ENCODE results near the gene NLRC5. TPM values are rescaled to one million over a fixed set of nuclear protein-coding genes. Genes with fewer than 3 reads are reported as not detected.

Gene NLRC5
- total RNA-seq, 1 experiment from 2014 or later, result 1.6 TPM

DNA sequence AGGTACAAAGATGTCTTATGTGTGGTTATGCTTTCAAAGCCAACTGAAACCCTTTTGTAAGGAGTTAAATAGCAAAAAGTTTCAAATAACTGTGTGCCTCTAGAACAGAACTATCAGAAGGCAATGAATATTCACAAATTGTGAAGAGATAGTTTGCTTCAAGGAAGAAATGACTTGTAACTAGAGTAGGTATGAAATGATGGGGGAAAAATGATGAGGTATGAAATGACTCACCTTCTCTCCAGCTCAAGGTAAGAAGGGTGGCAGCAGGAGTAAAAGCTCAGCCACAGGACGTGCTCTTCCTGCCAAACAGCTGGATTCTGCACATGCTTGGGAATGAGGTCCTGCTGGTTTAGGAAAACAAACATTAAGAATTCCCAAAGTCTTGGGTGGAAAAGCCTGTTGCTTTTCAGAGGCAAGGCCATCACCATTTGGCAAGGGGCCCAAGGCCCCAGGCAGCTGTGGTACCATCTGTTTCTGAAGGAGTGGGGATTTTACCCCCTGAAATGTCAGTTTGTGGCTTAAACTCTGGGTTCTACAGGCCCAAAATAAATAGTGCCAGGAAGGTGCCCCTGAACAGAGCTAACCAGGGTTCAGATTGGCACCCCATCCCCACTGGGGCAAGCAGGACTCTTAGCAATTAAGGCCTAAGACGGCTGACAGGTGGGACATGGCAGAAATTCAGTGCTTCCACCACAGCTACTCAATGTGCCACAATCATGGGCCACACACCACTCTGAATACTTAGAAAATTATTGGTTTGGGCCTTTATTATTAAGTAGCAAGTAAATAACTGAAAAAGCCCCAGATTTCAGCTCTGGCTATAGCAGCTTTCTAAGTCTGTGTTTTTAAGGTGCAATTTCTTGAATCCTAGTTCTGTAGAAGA is 44.2 kb upstream of the NLRC5 start:
- Histone ChIP-seq H3K9me3 (no peaks in the 10 kb centered on the region), H3K36me3 (ENCODE audit: control insufficient read depth, insufficient read depth, low read length) (peaks cover 8% of the 10 kb centered on the region), H3K4me1 (peaks cover 4% of the 10 kb centered on the region; the same call in 1 of the 2 replicates), H3K4me3 (ENCODE audit: low read depth, low read length) (no peak overlapping the region), H3K27me3 (replicated peaks; ENCODE audit: control insufficient read depth, insufficient read depth, low read length) (no peaks in the 10 kb centered on the region)
- CTCF ChIA-PET, result interaction anchor here (0.7 kb wide), 1 partner anchor 719 kb away, joined by 4 read pairs; no protein-coding TSS in a partner anchor
- BruUV-seq (replicated peaks), result no TSS peak
- Mint-ChIP-seq H3K4me1 (ENCODE audit: low read depth, unreplicated experiment) (peaks cover 16% of the 10 kb centered on the region), H3K27ac (ENCODE audit: unreplicated experiment) (no peak overlapping the region), H3K36me3 (ENCODE audit: insufficient read depth, unreplicated experiment) (peaks cover 94% of the 10 kb centered on the region), H3K9me3 (ENCODE audit: unreplicated experiment) (no peaks in the 10 kb centered on the region), H3K4me3 (ENCODE audit: unreplicated experiment) (no peak overlapping the region), H3K27me3 (ENCODE audit: insufficient read depth, unreplicated experiment) (no peaks in the 10 kb centered on the region)
- POLR2A ChIA-PET, result interaction anchor here (1.0 kb wide), 1 partner anchor 14 kb away, joined by 3 read pairs; the partner anchor contains the start of gene HERPUD1
- TF ChIP-seq, protein P1, sequence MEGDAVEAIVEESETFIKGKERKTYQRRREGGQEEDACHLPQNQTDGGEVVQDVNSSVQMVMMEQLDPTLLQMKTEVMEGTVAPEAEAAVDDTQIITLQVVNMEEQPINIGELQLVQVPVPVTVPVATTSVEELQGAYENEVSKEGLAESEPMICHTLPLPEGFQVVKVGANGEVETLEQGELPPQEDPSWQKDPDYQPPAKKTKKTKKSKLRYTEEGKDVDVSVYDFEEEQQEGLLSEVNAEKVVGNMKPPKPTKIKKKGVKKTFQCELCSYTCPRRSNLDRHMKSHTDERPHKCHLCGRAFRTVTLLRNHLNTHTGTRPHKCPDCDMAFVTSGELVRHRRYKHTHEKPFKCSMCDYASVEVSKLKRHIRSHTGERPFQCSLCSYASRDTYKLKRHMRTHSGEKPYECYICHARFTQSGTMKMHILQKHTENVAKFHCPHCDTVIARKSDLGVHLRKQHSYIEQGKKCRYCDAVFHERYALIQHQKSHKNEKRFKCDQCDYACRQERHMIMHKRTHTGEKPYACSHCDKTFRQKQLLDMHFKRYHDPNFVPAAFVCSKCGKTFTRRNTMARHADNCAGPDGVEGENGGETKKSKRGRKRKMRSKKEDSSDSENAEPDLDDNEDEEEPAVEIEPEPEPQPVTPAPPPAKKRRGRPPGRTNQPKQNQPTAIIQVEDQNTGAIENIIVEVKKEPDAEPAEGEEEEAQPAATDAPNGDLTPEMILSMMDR (IDR thresholded peaks at IDR 0.05; ENCODE audit: insufficient read depth in 1 of 2, low read depth in 1 of 2, low read length in 1 of 2, severe bottlenecking in 1 of 2, unreplicated experiment in 1 of 2), result no peak
- no peak for DNase-seq
- intact Hi-C loops (cut with micrococcal nuclease; ENCODE audit: unreplicated experiment), result no loop called here

DNA sequence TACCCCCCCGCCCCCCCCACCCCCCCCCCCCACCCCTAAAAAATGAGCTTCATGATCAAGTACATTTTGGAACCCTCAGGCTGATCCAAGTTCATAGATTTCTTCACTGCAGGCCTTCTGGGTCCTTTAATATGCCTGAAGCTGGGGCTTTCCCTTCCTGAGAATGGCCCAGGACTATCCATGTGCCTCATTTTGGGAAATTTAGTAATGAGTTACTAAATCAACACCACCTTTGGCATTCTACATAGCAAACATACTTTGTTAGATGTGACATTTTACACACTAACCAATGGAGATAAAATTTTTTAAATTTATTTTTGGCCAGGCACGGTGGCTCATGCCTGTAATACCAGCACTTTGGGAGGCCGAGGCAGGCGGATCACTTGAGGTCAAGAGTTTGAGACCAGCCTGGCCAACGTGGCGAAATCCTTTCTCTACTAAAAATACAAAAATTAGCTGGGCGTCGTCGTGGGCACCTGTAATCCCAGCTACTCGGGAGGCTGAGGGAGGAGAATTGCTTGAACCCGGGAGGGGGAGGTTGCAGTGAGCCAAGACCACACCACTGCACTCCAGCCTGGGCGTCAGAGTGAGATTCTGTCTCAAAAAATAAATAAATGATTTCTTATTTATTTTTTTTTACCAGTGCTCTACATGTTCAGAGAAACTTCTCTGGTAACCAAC is 43.4 kb upstream of the NLRC5 start:
- peaks cover 89% of the 10 kb centered on the region for H3K36me3 Mint-ChIP-seq (ENCODE audit: insufficient read depth, unreplicated experiment)
- POLR2A ChIA-PET, result no interaction called here

More for the DNA sequence above, 43.4 kb upstream of the NLRC5 start:
- H3K4me3 ChIP-seq (ENCODE audit: low read depth, low read length), result no peak overlapping the region
- H3K27ac Mint-ChIP-seq (ENCODE audit: unreplicated experiment), result no peak overlapping the region
- no peaks in the 10 kb centered on the region for H3K9me3 ChIP-seq
- H3K4me3 Mint-ChIP-seq (ENCODE audit: unreplicated experiment), result no peak overlapping the region
- no peaks in the 10 kb centered on the region for H3K9me3 Mint-ChIP-seq (ENCODE audit: unreplicated experiment)
- CTCF ChIA-PET, result interaction anchor here (0.7 kb wide), 1 partner anchor 720 kb away, joined by 4 read pairs; no protein-coding TSS in a partner anchor
- H3K27me3 ChIP-seq (replicated peaks; ENCODE audit: control insufficient read depth, insufficient read depth, low read length), result no peaks in the 10 kb centered on the region
- no peak for DNase-seq
- peaks cover 4% of the 10 kb centered on the region; the same call in 1 of the 2 replicates for H3K4me1 ChIP-seq
- no TSS peak for BruUV-seq (replicated peaks)
- peaks cover 24% of the 10 kb centered on the region for H3K4me1 Mint-ChIP-seq (ENCODE audit: low read depth, unreplicated experiment)
- H3K27me3 Mint-ChIP-seq (ENCODE audit: insufficient read depth, unreplicated experiment), result no peaks in the 10 kb centered on the region
- TF ChIP-seq, protein P1 (IDR thresholded peaks at IDR 0.05; ENCODE audit: insufficient read depth in 1 of 2, low read depth in 1 of 2, low read length in 1 of 2, severe bottlenecking in 1 of 2, unreplicated experiment in 1 of 2), result no peak
- intact Hi-C loops (cut with micrococcal nuclease; ENCODE audit: unreplicated experiment), result no loop called here
- H3K36me3 ChIP-seq (ENCODE audit: control insufficient read depth, insufficient read depth, low read length), result peaks cover 7% of the 10 kb centered on the region
